ENCODE results near the gene CNPY1. TPM values are rescaled to one million over a fixed set of nuclear protein-coding genes. Genes with fewer than 3 reads are reported as not detected.

The CNPY1 gene
- total RNA-seq, 4 donors from 2014 or later, result not detected

- H3K36me3 ChIP-seq, result no peaks in the 10 kb centered on the region
- no peak overlapping the region for H3K4me3 ChIP-seq (replicated peaks in 1 of 3)
- no peak overlapping the region for H3K27ac ChIP-seq
- no peaks in the 10 kb centered on the region for H3K4me1 ChIP-seq
- H3K9me3 ChIP-seq, result no peaks in the 10 kb centered on the region
- TF ChIP-seq POLR2A (IDR thresholded peaks at IDR 0.05), result no peak
- TF ChIP-seq, protein P1, sequence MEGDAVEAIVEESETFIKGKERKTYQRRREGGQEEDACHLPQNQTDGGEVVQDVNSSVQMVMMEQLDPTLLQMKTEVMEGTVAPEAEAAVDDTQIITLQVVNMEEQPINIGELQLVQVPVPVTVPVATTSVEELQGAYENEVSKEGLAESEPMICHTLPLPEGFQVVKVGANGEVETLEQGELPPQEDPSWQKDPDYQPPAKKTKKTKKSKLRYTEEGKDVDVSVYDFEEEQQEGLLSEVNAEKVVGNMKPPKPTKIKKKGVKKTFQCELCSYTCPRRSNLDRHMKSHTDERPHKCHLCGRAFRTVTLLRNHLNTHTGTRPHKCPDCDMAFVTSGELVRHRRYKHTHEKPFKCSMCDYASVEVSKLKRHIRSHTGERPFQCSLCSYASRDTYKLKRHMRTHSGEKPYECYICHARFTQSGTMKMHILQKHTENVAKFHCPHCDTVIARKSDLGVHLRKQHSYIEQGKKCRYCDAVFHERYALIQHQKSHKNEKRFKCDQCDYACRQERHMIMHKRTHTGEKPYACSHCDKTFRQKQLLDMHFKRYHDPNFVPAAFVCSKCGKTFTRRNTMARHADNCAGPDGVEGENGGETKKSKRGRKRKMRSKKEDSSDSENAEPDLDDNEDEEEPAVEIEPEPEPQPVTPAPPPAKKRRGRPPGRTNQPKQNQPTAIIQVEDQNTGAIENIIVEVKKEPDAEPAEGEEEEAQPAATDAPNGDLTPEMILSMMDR (IDR thresholded peaks at IDR 0.05), result no peak
- DNase-seq, result no peak
- intact Hi-C loops (cut with DNase I), result no loop called here
- 78 to 87% methylated on average over 15 of the region's 15 CpGs for WGBS, 2 donors
- H3K27me3 ChIP-seq, result no peaks in the 10 kb centered on the region
Observed at GRCh38 chr7:155551785-155552611, 5.6 kb upstream of the CNPY1 start.

GRCh38 chr7:155550916-155551315 lies 4.6 kb upstream of the CNPY1 start:
- H3K36me3 ChIP-seq, result no peaks in the 10 kb centered on the region
- TF ChIP-seq, protein P1 (IDR thresholded peaks at IDR 0.05), result no peak
- TF ChIP-seq POLR2A (IDR thresholded peaks at IDR 0.05), result no peak
- intact Hi-C loops (cut with DNase I), result no loop called here
- no peaks in the 10 kb centered on the region for H3K4me1 ChIP-seq
- H3K9me3 ChIP-seq, result no peaks in the 10 kb centered on the region
- no peak for DNase-seq
- WGBS, 2 donors, result 85 to 91% methylated on average over 8 to 12 of the region's 12 CpGs
- H3K27ac ChIP-seq, result no peak overlapping the region
- no peaks in the 10 kb centered on the region for H3K27me3 ChIP-seq
- no peak overlapping the region for H3K4me3 ChIP-seq (replicated peaks in 1 of 3)

DNA sequence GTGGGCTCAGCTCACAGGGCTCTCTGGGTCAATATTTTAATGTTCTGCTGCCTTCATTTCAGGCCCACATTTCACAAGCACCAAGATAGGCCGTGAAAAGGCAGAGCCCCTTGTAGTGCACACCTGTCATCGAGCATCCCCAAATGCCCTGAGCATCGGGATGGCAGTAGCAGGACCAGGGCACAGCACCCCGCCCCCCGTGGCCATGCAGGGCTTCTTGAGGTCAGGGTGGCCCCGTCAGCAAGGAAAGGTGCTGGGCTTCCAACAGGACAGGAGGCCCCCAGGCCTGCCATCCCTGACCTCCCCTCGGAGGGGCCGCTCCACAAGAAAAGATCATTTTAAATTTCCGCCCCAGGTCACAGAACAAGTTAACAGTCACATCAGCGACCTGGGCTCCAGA lies 2.9 kb upstream of the CNPY1 start:
- no peaks in the 10 kb centered on the region for H3K27me3 ChIP-seq
- no peaks in the 10 kb centered on the region for H3K9me3 ChIP-seq
- no peaks in the 10 kb centered on the region for H3K36me3 ChIP-seq
- 90 to 99% methylated on average over 9 to 10 of the region's 10 CpGs for WGBS, 2 donors
- no peak for DNase-seq
- no peak overlapping the region for H3K27ac ChIP-seq
- no peak overlapping the region for H3K4me3 ChIP-seq (replicated peaks in 1 of 3)
- no peak for TF ChIP-seq POLR2A (IDR thresholded peaks at IDR 0.05)
- TF ChIP-seq, protein P1 (IDR thresholded peaks at IDR 0.05), result no peak
- no peaks in the 10 kb centered on the region for H3K4me1 ChIP-seq
- intact Hi-C loops (cut with DNase I), result no loop called here

GRCh38 chr7:155547161-155547791 lies 917 bp upstream of the CNPY1 start:
- H3K36me3 ChIP-seq, result no peaks in the 10 kb centered on the region
- no peak overlapping the region for H3K27ac ChIP-seq
- 83 to 88% methylated on average over 11 to 12 of the region's 12 CpGs for WGBS, 2 donors
- intact Hi-C loops (cut with DNase I), result no loop called here
- no peak for DNase-seq
- H3K4me3 ChIP-seq (replicated peaks in 1 of 3), result no peak overlapping the region
- H3K27me3 ChIP-seq, result no peaks in the 10 kb centered on the region
- no peaks in the 10 kb centered on the region for H3K4me1 ChIP-seq
- TF ChIP-seq, protein P1 (IDR thresholded peaks at IDR 0.05), result no peak
- H3K9me3 ChIP-seq, result no peaks in the 10 kb centered on the region

DNA sequence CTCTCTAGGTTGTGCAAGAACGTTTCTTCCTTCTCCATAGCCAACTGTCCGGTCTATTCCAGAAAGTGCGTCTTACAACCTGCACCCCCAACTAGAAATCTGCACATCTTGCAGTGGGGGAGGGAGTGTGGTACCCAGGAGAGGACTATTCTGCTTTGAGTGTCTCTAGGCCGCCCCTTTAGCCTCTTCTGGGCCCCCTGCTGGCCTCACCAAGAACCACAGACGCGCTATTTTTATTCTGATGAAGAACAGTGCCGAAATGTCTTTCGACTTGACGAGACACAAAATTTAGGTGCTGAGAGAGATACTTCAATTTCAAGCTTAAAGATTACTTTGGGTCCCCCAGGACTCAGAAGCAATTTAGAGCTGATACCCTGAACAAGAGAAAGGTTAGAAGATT lies 1.0 kb downstream of the CNPY1 start:
- H3K9me3 ChIP-seq, result no peaks in the 10 kb centered on the region
- no peaks in the 10 kb centered on the region for H3K27me3 ChIP-seq
- 79 to 82% methylated on average over 9 of the region's 9 CpGs for WGBS, 2 donors
- no peak overlapping the region for H3K4me3 ChIP-seq (replicated peaks in 1 of 3)
- no peaks in the 10 kb centered on the region for H3K36me3 ChIP-seq
- no peak for TF ChIP-seq POLR2A (IDR thresholded peaks at IDR 0.05)
- TF ChIP-seq, protein P1 (IDR thresholded peaks at IDR 0.05), result no peak
- no peak for DNase-seq
- no peaks in the 10 kb centered on the region for H3K4me1 ChIP-seq
- H3K27ac ChIP-seq, result no peak overlapping the region
- intact Hi-C loops (cut with DNase I), result no loop called here

Measured in thyroid gland (tissue), 4 donors.